OCI-M2 (cell line): ENCODE measurements around the gene SAP130.
"Not testable (repeated sequence)": the region's sequence is repeated elsewhere in the genome, so short reads cannot be mapped to it uniquely, and the experiment has no call there.

ENCODE experiments used
- DNase-seq: peaks from one replicate; lab custom pipeline; 2025; ENCODE audit not compliant: unreplicated experiment; lab: John Stamatoyannopoulos, UW

SAP130 gene

DNA sequence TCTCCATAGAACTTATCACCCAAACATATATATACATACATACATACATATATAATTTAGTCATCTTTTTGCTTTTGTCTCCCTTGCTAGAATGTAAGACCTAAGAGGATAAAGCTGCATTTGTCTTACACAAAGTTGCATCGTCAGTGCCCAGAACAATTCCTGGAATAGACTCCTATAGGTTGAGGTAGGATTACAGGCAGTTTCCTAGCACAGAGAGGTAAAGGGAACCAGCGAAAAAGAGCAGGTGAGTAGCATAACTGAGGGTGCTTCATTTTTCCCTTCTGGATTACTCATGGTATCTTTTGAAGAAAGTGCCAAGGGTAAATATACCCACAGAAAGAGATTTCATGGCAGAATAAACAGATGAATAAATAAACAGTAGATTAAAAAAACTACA lies 74.0 kb downstream of the SAP130 start:
- DNase-seq: no peak

DNA sequence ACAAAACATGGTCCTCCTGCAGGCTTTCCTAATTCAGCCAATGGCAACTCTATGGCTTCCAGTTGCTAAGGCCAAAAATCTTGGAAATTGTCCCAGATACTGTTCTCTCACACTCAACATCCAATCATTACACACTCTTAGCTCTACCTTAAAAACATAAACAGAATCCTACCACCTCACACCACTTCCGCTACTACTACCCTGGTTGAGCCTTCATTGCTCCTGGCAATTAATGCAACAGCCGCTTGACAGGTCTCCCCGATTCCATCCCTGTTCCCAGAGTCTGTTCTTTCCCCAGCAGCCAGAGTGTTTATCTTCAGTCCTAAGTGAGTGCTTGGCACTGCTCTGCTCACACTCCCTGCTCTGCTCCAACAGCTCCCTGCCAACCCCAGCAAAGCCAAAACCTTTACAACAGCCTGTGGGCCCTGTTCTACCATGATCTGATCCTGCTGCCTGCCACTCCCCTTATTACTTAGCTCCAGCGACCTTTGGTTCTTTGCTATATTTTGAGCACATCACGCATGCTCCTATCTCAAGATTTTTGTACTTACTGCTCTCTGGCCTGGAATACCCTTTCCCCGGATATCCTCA lies 74.6 kb downstream of the SAP130 start:
- no peak for DNase-seq

DNA sequence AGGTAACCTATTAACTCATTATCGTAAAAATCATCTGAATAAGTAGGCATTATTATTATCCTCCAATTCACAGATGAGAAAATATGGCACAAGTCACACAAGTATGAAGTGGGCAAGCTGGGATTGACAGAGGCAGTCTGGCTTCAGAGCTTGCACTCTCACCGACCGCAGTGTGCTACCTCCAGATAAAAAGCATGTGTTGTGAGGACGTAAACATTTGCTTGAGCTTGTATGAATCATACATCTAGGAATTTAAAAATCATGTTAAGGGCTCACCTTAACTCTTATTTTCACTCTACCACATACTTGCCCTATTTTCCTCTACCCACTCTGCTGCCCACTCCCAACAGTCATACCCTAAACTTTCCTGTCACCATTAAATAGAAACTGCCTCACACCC lies 76.8 kb downstream of the SAP130 start:
- DNase-seq: no peak

DNA sequence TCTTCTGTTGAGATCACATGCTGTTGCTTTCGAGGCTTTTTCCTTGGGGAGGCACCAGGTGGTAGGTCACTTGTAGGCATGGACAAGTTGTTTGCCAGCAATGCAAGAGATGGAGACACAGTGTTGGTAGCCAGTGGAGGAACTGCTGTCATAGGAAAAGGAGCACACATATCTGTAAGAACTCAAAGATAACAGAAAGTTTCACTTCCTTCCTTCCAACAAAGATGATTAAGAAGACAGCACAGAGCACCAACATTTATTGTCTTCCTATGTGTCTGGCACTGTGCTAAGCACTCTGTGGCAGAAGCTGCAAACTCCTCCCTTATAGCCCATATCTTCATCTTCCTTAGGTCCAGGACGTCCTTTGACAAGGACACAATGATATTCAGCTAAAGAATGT lies 77.6 kb downstream of the SAP130 start:
- DNase-seq: no peak

DNA sequence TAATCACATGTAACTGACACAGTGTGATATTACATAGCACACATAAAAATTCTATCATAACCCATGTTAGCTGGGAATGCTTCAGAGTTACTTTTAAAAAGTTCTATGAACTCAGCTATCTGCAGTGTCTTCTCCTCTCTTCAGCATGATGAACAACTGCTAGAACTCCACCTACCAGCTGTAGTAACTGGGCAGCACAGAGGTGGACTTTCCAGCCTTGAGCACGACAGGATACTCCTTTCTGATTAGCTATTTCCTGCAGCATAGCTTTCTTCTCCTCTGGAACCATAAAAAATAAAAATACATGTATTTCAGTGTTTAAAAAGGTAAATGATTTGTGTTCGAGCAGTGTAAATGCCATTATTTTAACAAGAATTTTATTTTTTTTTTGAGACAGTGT lies 82.6 kb downstream of the SAP130 start:
- DNase-seq: no peak

DNA sequence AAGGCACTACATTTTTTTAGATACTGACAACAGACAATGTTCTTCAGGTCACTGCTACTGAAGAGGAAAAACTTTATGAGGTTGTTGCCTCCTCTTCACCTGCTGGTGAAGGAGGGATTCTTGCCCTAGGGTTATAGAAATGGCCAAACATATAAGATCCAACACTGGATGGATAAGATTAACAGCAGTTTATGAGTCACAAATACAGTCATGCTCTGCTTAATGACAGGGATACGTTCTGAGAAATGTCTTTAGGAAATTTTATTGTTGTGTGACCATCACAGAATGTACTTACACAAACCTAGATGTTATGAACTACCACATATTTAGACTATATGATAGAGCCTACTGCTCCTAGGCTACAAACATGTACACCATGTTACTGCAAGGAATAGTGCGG lies 84.7 kb downstream of the SAP130 start:
- DNase-seq: no peak

DNA sequence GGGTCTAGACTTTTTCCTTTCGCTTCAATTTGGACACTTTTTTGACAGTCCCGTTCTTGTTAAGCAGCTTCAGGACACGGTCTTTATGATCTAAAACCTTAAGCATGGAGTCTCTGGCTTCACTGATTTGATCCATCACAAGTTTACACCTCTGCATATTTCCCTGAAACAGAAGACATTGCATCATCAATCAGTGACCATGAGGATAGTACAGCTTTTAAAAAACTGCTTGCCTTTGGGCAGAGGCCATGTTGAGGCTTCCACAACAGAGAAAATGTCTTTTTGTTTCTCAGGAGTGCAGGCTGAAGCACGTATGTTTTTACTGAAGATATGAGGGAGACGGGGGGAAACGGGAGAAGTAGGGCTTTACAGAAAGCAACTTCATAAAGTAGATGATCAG lies 85.9 kb downstream of the SAP130 start:
- no peak for DNase-seq

DNA sequence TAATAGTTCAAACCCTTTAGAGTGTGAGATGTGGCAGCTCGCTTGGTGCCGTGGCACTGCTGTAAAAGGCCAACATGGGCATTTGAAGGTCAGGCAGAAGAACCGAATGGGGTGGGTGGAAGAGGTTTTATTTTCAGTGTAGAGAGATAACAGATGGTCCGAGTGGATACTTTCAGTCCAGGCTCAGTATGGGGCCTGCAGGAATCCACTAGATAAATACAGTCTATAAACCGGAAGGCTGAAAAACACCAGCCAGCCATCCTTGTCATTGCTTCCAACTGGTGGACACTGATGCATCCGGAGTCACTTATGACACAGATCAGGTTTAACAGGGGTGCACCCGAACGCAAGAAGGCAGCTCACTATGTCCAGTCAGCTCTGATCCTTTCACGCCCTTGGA lies 86.4 kb downstream of the SAP130 start:
- DNase-seq: no peak

DNA sequence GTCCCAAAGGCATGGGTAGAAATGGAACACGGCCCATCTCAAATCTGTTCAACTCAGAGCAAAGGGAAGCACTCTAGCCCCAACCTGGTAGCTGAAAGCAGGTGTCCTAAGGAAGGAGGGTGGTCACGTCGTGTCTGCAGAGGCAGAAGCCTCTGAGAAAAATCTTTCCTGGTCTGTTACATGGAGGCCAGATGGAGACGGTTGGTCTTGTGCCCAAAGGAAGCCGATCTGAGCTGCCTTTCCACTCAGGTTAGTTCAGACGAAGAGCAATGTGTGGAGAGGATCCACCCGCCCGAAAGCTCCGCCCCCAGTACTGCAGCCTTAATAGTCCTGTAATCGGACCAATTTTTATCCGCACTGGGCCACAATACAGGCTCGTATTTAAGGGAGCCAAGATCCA lies 87.2 kb downstream of the SAP130 start:
- DNase-seq: no peak

DNA sequence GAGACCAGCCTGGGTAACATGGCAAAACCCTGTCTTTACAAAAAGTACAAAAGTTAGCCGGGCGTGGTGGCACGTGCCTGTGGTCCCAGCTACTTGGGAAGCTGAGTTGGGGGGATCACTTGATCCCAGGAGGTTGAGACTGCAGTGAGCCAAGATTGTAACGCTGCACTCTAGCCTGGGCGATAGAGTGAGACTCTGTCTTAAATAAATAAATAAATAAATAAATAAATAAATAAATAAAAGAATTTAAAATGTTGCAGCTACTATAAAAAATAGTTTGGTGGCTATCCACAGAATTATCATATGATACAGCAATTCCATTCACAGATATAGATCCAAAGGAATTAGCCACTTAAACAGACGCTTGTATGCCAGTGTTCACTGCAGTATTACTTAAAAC lies 92.5 kb downstream of the SAP130 start:
- DNase-seq: no peak

DNA sequence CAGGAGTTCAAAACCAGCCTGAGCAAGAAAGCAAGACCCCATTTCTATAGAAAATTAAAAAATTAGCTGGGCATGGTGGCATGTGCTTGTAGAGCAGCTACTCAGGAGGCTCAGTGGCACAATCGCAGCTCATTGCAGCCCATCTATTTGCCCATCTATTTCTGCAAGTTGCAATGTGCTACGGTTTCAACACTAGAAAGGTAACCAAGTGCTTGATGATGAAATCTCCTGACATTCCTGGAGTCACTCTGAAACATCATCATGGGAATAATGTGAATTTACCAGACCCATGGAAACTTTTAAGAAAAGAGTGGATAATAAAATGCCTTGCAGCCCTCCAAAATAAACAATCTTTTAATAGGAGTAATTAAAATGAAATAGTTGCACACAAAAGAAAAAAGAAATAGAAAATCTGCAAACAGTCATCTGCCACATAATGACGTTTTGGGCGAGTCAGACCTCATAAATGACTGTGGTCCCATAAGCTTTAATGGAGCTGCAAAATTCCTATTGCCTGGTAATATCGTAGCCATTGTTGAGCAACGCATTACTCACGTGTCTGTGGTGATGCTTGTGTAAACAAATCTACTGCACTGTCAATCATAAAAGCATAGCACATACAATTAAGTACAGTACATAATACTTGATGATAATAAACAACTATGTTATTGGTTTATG lies 95.5 kb downstream of the SAP130 start:
- DNase-seq: no peak

DNA sequence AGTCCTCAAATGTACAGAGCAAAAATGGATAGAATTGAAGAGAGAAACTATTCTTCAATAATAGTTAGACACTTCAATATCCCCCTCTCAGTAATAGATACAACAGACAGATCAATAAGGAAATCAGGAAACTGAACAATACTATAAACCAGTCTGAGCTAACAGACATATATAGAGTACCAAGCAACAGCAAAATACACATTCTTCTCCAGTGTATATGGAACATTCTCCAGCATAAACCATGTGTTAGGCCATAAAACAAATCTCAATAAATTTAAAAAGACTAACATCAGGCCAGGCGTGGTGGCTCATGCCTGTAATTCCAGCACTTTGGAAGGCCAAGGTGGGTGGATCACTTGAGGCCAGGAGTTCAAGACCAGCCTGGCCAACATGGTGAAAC lies 98.4 kb downstream of the SAP130 start:
- DNase-seq: no peak

DNA sequence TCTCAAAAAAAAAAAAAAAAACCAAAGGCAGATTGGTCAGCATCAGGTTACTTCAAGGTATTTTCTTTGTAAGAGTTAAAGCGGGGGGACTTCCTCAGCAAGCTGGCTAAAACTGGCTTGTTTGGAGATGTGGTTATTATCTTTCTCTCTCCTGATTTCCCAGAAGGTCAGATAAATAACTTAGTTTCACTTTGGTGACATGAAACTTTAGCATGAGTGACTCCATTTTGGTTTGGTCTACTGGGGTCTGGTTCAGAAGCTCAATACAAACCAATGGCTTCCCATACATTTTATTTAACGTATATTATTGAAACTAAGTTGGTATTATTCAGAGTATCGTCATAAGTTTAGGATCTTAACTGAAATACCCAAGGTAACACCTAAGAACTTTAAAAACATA lies 100.5 kb downstream of the SAP130 start:
- no peak for DNase-seq

DNA sequence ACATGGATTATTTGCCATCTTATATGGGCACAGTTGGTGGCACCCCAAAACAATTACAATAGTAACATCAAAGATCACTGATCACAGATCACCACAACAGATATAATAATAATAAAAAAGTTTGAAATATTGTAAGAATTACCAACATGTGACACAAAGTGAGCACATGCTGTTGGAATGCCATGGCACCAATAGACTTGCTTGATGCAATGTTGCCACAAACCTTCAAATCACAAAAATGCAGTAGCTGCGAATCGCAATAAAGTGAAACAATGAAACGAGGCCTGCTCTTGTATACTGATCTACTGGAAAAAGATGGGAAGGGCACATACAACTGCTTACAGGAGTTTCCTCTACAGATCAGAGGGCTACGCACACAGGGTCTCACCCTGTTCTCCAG lies 109.9 kb downstream of the SAP130 start:
- no peak for DNase-seq

DNA sequence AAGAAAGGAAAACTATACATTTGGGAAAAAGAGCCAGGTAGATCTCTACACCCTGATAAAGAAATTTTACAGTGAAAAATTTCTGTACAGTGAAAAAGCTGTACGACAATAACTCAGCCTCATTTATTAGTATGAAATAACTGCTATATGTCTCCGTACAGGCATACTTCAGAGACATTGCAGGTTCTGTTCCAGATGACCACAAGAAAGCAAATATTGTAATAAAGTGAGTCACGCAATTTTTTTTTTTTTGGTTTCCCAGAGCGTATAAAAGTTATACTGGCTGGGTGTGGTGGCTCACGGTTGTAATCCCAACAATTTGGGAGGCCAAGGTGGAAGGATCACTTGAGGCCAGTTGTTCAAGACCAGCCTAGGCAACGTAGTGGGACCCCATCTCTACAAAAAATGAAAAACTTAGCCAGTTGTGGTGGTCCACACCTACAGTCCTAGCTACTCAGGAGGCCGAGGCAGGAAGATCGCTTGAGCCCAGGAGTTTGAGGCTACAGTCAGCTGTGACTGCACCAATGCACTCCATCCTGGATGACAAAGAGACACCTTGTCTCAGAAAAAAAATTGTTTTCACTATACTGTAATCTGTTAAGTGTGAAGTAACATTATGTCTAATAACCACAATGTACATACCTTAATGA lies 113.9 kb downstream of the SAP130 start:
- no peak for DNase-seq

DNA sequence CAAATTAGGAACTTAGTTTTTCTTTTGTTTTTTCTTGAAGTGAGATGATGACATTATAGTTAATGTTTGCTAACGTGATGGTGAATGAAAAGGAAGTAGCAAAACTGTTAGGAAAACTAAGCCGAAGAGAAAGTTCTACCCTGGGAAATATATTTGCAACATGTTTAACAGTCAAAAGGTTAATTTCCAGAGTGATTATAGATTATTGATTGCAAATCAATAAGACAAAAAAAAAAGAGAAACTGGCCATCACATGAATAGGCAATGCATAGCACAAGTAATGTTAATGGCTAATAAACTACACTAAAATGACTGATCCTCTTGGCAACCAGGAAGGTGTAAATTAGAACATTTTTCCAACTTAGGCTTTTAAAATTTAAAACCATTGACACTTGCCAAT lies 116.1 kb downstream of the SAP130 start:
- DNase-seq: no peak

DNA sequence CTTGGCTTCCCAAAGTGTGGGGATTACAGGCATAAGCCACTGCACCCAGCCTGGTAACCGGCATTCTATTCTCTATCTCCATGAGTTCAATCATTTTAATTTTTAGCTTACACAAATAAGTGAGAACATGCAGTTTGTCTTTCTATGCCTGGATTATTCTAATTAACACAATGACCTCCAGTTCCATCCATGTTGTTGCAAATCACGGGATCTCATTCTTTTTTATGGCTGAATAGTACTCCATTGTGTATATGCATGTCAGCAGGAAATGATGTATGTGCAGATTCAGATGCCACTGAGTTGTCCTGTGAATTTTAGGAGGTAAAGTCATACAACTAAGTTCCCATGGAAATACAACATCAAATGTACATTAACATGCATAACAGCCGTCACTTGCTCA lies 117.4 kb downstream of the SAP130 start:
- no peak for DNase-seq

DNA sequence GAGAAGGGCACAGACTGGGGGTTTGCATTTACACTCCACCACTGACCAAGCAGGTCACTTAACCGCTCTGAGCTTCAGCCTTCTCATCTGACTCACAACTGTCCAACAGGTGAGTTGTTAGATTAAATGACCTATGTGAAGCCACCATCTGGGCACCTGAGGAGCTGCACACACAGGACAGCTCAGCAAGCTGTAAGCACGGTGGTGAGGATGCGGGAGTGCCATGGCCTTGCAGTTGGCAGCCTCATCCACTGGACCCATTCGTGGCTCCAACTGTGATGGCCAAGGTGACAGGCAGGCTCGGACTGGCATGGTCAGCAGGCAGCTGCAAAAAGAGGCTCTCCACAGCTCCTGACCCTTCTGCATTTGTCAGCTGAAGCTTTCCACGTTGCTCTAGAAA lies 118.8 kb downstream of the SAP130 start:
- no peak for DNase-seq

DNA sequence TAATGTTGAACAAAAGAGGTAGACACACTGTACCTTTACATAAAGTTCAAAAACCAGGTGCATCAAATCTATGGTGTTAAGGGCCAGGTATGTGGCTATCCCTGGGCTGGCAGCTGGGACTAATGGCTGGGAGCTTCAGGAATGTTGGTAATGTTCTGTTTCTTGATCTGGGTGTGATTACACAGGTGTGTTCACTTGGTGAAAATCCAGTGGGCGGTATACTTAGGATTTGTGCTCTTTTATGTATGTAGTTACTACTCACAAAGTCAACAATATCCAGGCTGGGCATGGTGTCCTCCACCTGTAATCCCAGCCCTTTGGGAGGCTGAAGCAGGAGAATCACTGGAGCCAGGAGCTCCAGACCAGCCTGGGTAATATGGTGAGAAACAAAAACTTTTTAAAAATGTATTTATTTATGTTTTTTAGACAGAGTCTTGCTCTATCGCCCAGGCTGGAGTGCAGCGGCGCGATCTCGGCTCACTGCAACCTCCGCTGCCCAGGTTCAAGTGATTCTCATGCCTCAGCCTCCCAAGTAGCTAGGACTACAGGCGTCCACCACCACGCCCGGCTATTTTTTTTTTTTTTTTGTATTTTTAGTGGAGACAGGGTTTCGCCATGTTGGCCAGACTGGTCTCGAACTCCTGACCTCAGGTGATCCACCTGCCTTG lies 120.0 kb downstream of the SAP130 start:
- DNase-seq: not testable (repeated sequence)

DNA sequence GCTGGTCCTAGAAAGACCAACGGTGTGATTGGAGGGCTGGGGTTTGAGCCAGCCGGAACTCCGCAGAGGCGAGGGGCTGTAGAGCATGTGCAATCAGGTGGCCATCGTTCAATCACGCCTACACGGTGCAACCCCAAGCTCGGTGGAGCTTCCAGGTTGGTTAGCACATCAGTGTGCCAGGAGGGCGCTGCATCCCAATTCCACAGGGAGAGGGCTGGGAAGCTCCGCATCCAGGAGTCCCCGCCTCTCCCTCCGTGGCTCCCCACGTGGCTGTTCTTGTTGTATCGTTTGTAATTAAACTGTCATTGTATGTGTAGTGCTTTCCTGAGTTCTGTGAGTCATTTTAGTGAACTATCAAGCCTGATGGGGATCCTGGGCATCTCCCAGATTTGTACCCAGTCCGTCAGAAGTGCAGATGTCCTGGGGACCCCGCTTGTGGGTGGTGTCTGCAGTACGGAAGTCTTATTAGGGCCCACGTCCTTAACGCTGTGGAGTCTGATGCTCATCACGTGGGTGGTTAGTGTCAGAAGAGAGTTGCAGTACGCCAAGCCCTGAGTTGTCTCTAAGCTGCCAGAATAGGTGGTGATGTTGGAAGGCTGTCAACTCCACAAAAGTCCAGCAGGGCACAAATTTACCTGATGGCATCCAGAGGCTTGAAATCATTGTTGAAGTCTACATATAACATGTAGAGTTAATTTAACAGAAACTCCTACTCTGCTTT lies 121.5 kb downstream of the SAP130 start:
- DNase-seq: no peak

DNA sequence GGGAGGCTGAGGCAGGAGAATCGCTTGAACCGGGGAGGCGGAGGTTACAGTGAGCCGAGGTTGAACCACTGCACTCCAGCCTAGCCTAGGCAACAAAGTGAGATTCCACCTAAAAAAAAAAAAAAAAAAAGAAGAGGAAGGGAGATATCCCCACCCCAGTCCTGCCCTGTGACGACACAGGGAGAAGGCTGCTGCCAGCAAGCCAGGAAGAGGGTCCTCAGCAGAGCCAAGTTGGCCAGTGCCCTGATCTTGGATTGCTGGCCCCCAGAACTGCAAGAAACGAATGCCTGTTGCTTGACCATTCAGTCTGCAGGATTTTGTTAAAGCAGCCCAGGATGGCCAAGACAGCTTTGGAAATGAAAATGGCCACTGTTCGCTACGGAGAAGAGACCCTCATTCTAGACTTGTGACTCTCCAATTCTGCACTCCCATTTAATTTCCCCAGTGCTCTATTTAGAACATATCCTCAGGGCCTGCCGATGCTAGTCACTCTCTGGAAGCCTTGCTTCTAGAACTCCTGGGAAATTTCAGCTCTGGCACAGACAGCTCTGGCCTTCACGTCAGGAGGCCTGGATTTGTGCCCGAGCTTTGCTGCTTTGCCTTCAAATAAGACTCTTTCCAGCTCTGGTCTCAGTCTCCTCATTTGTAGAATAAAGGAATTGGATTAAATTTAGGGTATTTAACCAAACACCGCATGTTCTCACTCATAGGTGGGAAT lies 126.4 kb downstream of the SAP130 start:
- DNase-seq: no peak
